Fibroblast of skin of right quadriceps (primary cell): Measurements from ENCODE around the gene ERBIN.
A peak's percentile ranks its signal among the peaks of the same experiment; 100 is the strongest.
"Not testable (repeated sequence)": the region's sequence is repeated elsewhere in the genome, so short reads cannot be mapped to it uniquely, and the experiment has no call there.

Source experiments
- DNase-seq: peaks from one replicate; pipeline ENCODE4 v3.0.0-alpha.2; 2013

Gene ERBIN

DNA sequence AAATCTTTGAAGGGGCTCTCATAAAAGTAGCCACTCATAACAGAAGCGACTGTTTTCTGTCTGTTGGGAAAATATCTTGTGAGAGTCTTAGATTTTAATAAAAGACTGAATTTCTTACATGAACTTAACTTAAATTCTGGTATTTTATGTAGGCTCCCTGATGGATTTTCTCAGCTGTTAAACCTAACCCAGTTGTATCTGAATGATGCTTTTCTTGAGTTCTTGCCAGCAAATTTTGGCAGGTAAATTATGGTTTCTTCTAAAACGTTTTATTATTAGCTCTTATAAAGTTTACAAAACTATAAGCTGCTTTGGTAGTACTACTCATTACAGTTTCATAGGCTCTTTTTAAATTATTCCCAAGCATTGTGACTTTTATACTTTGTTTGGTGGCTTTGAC, 87.0 kb downstream of the ERBIN start:
- no peak for DNase-seq

DNA sequence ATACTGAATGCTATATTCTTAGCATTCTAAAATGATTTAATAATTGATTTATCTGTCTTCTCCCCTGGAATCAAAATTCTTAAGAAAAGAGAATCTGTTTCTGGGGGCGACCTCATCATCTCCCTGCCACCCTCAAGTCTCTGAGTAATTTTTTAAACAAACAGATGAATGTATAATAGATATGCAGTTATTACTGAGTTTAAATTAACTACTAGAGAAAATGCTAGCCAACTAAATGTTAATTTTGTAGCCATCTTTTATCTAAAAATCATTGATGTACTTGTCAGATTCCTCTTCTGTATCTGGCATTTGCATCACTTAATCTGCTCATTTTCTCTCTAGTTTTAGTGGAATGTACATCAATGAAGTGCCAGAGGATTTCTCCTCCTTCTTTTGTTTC, 87.5 kb downstream of the ERBIN start:
- DNase-seq: no peak

- peak; percentile 3 for DNase-seq
Observed at GRCh38 chr5:66015196-66015960, 89.0 kb downstream of the ERBIN start.

- no peak for DNase-seq
Observed at GRCh38 chr5:66021585-66021984, 95.2 kb downstream of the ERBIN start.

DNA sequence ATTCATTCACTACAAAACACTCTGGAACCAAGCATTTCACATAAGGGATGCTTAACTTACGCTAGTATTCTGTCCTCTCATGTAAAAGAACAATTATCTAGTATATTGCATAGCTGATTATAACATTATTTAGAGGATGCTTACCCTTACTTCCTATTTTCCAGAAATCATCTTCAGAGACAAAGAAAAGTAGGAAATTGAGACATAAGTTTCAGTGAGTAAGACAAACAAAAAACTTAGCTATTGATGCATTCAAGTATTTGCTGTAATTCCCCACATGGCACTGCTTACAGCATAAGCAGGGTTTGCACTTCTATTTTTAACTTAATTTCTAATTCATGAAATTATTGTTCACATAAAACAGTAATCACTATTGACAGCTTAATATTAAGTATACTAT, 112.9 kb downstream of the ERBIN start:
- DNase-seq: no peak

GRCh38 chr5:66039701-66040100, 113.3 kb downstream of the ERBIN start:
- DNase-seq: no peak

DNA sequence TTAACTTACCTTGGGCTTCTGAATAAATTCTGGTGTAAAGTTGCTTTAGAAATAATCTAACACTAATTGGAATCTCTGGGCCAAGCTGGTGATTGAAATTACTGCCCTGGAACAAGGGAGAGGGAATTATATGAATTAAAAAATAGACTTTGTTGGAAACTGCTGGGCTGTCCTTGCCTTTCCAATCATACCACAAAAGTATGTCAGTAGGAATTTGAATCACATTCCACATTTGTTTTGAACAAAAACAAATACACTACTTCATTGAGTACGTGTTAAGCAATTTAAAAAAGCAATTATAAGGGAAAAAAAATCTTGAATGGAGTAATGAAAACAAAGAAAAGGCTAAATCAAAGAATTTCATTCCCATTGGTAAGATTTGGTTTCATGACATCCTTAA, 115.3 kb downstream of the ERBIN start:
- DNase-seq: no peak

GRCh38 chr5:66057239-66057638, 130.9 kb downstream of the ERBIN start:
- DNase-seq: no peak

GRCh38 chr5:66061320-66061719, 134.9 kb downstream of the ERBIN start:
- DNase-seq: not testable (repeated sequence)

- not testable (repeated sequence) for DNase-seq
Observed at GRCh38 chr5:66063061-66063460, 136.7 kb downstream of the ERBIN start.

DNA sequence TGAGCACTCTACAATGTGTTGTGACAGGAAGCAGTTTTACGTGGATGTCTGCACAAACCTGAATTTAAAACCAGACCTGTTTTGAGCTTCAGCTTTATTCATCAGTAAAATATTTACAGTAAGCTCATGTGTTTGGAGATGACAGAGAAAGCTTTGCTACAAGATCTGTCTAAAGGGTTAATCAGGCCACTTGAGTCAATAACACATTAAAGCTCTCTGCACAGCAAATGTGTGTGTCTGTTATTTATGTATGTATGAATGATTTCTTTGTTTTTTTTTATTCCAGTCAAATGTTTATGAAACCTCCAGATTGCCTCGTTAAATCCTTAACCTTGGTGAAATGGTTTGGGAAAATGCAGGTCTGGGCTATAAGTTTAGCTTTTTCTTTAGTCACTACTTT, 140.5 kb downstream of the ERBIN start:
- DNase-seq: no peak

DNA sequence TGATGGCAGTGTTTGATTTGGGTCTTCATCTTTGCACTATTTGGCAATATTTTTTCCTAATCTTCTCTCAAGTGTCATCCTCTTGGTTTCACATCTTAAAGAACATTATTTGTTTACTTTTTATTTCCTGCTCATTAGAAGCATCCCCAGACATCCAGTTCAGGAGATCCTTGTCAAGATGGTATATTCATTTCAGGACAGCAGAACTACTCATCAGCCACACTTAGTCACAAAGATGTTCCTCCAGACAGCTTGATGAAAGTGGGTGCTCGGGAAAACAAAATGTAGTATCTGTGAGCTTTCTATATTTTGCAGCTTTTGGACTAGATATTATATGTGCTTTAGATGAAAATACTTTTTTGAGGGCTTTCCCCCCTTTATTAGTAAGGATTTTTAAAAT, 145.7 kb downstream of the ERBIN start:
- DNase-seq: no peak

DNA sequence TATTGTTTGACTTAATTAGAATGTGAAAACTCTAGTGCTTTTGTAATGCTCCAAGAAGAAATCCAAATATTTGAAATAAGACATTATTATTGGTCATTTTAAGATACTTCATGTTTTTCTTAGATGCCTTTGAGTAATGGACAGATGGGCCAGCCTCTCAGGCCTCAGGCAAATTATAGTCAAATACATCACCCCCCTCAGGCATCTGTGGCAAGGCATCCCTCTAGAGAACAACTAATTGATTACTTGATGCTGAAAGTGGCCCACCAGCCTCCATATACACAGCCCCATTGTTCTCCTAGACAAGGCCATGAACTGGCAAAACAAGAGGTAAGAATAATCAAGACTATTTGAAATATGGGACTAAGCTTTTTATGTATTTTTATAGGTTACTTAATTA, 148.5 kb downstream of the ERBIN start:
- DNase-seq: no peak

DNA sequence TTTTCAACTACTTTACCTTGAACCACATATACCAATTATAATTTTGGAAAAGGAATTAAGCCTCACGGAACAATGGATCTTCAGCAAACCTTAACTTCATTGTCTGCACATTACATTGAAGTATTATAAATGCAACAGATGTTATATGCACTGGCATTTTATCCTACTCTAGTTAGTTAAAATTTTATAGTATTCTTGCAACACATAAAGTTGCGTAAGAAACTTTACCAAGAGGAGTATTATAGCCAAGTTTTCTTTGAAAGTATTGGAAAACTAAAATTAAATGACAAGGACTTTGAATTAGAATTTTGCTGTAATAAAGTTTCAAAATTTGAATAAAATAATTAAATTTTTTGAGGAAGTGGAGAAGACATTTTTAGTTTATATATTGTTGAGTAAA, 154.3 kb downstream of the ERBIN start:
- peak; percentile 8 for DNase-seq

DNA sequence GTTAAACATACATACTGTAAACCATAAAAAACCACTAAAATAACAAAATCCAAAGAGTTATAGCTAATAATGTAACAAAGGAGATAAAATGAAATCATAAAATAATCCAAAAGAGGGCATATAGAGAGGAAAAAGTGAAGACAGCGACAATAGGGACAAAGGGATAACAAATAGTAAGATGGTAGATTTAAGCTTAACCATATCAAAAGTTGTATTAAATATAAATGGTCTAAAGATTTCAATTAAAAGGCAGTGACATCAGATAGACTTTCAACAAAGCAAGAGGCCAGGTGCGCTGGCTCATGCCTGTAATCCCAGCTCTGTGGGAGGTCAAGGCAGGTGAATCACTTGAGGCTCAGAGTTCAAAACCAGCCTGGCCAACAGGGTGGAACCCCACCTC, 163.0 kb downstream of the ERBIN start:
- no peak for DNase-seq

DNA sequence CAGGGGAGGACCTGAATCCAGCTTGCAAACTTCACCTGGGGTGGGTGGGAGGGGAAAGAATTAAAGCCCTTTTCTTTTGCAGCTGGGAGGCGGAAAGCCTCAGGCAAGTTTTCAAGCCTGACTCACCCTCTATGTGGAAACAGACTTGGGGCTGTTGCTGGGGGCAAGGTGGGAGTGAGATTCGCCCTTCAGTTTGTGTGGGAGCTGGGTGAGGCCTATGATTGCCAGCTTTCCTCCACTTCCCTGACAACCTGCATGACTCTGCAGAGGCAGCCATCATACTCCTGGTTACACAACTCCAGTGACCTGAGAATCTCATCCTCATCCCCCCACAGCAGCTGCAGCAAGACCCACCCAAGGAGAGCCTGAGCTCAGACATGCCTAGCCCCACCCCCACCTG, 174.5 kb downstream of the ERBIN start:
- no peak for DNase-seq

- peak; percentile 52 for DNase-seq
Observed at GRCh38 chr5:66113160-66113559, 186.8 kb downstream of the ERBIN start.

GRCh38 chr5:66118304-66118703, 191.9 kb downstream of the ERBIN start:
- no peak for DNase-seq

GRCh38 chr5:66122379-66123034, 196.1 kb downstream of the ERBIN start:
- peak; percentile 21 for DNase-seq

- DNase-seq: no peak
Observed at GRCh38 chr5:66129144-66129543, 202.8 kb downstream of the ERBIN start.

GRCh38 chr5:66130493-66130892, 204.1 kb downstream of the ERBIN start:
- no peak for DNase-seq
